K562 (cell line): ENCODE data around the gene ETV7. TPM values are rescaled to one million over a fixed set of nuclear protein-coding genes. Genes with fewer than 3 reads are reported as not detected.

Experiments used
- CBFA2T2 ChIP-seq: fragments of 450-650 bp; conservative IDR thresholded peaks from 2 replicates; pipeline ENCODE4 v1.6.1; 2017; ENCODE audit warnings: mild to moderate bottlenecking
- DMBX1 ChIP-seq: fragments of 250-450 bp; sonication (Bioruptor Pico); IDR thresholded peaks from 2 replicates; pipeline ENCODE4 v1.8.0; 2022; ENCODE audit warnings: inconsistent platforms, mild to moderate bottlenecking, moderate library complexity, borderline replicate concordance
- FOXP1 ChIP-seq: sonication (generic); formaldehyde crosslinking; IDR thresholded peaks from 2 replicates; pipeline ENCODE4 v1.8.0; 2022; ENCODE audit warnings: mild to moderate bottlenecking, missing genetic modification reagents
- HEY1 ChIP-seq: fragments of 250-450 bp; sonication (Bioruptor Pico); IDR thresholded peaks from 2 replicates; pipeline ENCODE4 v1.5.0; 2020; ENCODE audit warnings: mild to moderate bottlenecking, moderate library complexity, borderline replicate concordance
- LEF1 ChIP-seq: fragments of 450-650 bp; IDR thresholded peaks from 2 replicates; pipeline ENCODE4 v1.6.1; 2016; ENCODE audit warnings: mild to moderate bottlenecking
- NFATC3 ChIP-seq: fragments of 450-650 bp; IDR thresholded peaks from 2 replicates; pipeline ENCODE4 v1.6.1; 2017; ENCODE audit warnings: mild to moderate bottlenecking
- NR3C1 ChIP-seq: sonication (generic); formaldehyde crosslinking; IDR thresholded peaks from 2 replicates; pipeline ENCODE4 v1.8.1; 2022; ENCODE audit warnings: missing genetic modification reagents
- SRSF7 ChIP-seq: fragments of 200-400 bp; formaldehyde crosslinking; optimal IDR thresholded peaks from 2 replicates; pipeline ENCODE3; 2017; ENCODE audit warnings: mild to moderate bottlenecking, low read depth, low read length
- ZFPM2 ChIP-seq: fragments of 250-450 bp; sonication (Bioruptor Pico); IDR thresholded peaks from 2 replicates; pipeline ENCODE4 v1.5.1; 2022; ENCODE audit warnings: mild to moderate bottlenecking
- ZSCAN29 ChIP-seq: fragments of 450-650 bp; IDR thresholded peaks from 2 replicates; pipeline ENCODE4 v1.6.1; 2017
- polyA plus RNA-seq, 8 experiments: library from polyadenylated mRNA; depleted of rRNA in 4 of 8; stranded (reverse) in 5 of 8; unstranded in 3 of 8; fragments of >200 nt; fragmentation: Nextera tagmentation in 2 of 8; fragmentation: Illumina TruSeq in 1 of 8; extraction: Ambion mirVana in 2 of 8; extraction: Trizol in 1 of 8; gene quantifications; 2 replicates each; pipeline versions ENCODE4 v1.2.1 to v1.2.3, GENCODE V29; 2011 to 2014; ENCODE audit warnings: inconsistent platforms in 1 of 8, missing spikeins in 1 of 8
- total RNA-seq, 7 experiments: library from RNA; depleted of rRNA in 6 of 7; stranded (reverse); fragments of >200 nt in 6 of 7; fragmentation: Illumina TruSeq in 2 of 7; extraction: Trizol in 2 of 7; gene quantifications; 2 replicates each; pipeline versions ENCODE4 v1.2.1 to v1.2.3, GENCODE V29; 2011 to 2021; ENCODE audit warnings: low replicate concordance in 1 of 7
- TF ChIP-seq, protein P1 (sequence below), 2 experiments: fragments of 450-650 bp; IDR thresholded peaks; 2 replicates each; pipeline ENCODE4 v1.6.1; 2016; ENCODE audit warnings: mild to moderate bottlenecking in 2 of 2, borderline replicate concordance in 1 of 2, low read depth in 1 of 2, moderate library complexity in 1 of 2
- TF ChIP-seq, protein P2 (sequence below): sonication (generic); formaldehyde crosslinking; IDR thresholded peaks from 2 replicates; pipeline ENCODE4 v1.8.1; 2022; ENCODE audit warnings: missing genetic modification reagents
- TF ChIP-seq, protein P3 (sequence below): fragments of 450-650 bp; formaldehyde crosslinking; IDR thresholded peaks from 2 replicates; pipeline ENCODE4 v1.4.0; 2022; ENCODE audit warnings: missing genetic modification characterization
- TF ChIP-seq, protein P4 (sequence below): sonication (generic); formaldehyde crosslinking; IDR thresholded peaks from 2 replicates; pipeline ENCODE4 v1.8.0; 2022; ENCODE audit warnings: mild to moderate bottlenecking, missing genetic modification reagents
- TF ChIP-seq, protein P5 (sequence below): fragments of 250-450 bp; sonication (Bioruptor Pico); IDR thresholded peaks from 2 replicates; pipeline ENCODE4 v1.8.0; 2022; ENCODE audit warnings: inconsistent platforms, mild to moderate bottlenecking, moderate library complexity, borderline replicate concordance

ETV7 gene
- total and polyA plus RNA-seq, 9 of the 15 experiments (the other 6 are each of a cell fraction or from before 2014, with no cell fraction given) = 0.07 to 0.22 (median 0.14) TPM; not detected in 3

DNA sequence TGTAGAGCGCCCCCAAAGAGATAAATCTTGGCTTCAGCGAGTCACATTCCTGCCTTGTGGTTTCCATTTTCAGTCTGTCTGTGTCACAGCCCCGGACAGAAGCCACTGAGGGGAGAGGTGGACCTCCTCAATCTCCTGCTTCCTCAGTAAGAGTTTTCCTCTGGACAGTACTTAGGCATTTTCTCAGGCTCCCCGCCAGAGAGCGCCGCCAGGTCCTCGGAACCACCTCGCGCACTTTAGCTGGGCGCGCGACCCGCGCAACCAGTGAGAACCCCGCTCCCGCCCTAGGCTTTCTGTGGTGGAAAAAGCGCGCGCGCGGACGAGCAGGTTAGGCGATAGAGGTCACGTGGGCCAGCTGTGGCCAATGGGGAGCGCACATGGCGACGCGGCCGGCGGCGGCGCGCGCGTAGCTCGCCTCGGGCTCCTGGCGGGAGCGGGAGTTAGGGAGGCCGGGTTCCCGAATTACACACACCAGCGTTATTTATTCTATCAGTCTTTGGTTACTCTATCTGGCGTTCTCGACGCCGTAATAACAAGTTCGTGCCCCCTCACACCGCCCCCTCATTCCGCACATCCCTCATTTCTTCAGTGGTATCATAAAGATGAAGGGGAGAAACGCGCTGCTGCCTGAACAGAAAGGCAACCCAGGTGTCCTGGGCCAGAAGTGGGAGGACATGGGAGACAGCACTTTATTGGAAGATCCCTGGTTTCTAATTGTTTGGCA lies 35.8 kb upstream of the ETV7 start (continued):
- no peak for TF ChIP-seq ZSCAN29
- 0 out of 2 replicates have a peak, but pooled peaks have one; percentile 76 for TF ChIP-seq FOXP1 (CRISPR knock-in tag)
- TF ChIP-seq, protein P1, sequence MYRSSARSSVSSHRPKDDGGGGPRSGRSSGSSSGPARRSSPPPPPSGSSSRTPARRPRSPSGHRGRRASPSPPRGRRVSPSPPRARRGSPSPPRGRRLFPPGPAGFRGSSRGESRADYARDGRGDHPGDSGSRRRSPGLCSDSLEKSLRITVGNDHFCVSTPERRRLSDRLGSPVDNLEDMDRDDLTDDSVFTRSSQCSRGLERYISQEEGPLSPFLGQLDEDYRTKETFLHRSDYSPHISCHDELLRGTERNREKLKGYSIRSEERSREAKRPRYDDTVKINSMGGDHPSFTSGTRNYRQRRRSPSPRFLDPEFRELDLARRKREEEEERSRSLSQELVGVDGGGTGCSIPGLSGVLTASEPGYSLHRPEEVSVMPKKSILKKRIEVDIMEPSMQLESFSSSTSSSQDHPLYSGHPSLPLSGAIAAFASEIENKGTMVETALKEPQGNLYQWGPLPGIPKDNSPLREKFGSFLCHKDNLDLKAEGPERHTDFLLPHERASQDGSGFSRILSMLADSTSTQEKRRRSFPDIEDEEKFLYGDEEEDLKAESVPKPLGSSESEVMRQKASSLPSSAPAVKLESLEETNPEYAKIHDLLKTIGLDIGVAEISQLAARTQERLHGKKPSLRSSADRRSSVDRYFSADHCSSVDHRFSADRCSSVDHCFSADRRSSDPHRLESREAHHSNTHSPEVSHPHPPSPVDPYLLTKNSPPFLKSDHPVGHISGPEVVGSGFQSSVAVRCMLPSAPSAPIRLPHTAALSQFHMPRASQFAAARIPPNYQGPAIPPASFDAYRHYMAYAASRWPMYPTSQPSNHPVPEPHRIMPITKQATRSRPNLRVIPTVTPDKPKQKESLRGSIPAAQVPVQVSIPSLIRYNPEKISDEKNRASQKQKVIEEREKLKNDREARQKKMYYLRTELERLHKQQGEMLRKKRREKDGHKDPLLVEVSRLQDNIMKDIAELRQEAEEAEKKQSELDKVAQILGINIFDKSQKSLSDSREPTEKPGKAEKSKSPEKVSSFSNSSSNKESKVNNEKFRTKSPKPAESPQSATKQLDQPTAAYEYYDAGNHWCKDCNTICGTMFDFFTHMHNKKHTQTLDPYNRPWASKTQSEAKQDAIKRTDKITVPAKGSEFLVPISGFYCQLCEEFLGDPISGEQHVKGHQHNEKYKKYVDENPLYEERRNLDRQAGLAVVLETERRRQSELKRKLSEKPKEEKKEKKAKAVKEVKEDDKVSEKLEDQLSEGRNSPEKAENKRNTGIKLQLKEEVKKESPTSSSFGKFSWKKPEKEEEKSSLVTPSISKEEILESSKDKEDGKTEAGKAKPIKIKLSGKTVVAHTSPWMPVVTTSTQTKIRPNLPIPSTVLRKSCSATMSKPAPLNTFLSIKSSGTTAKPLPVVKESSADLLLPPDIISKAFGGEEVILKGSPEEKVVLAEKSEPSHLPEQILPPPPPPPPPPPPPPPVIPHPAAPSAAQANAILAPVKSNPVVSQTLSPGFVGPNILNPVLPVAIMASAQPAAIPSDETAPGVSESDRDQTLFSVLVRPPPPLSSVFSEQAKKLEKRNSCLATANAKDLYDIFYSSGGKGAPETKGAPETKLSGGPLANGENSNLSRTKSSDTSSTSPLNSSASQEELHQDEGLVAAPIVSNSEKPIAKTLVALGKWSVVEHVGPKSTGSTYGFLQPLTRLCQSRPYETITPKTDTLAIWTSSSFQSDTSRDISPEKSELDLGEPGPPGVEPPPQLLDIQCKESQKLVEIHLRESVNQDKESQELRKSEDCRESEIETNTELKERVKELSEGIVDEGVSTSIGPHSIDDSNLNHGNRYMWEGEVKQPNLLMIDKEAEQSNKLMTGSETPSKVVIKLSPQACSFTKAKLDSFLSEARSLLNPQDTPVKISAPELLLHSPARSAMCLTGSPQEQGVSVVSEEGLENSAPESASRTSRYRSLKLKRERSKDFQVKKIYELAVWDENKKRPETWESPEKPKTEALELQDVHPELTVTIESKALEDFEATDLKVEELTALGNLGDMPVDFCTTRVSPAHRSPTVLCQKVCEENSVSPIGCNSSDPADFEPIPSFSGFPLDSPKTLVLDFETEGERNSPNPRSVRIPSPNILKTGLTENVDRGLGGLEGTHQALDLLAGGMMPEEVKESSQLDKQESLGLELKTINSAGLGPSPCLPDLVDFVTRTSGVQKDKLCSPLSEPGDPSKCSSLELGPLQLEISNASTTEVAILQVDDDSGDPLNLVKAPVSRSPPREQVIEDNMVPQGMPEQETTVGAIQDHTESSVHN (IDR thresholded peaks at IDR 0.05; ENCODE audit: borderline replicate concordance in 1 of 2, low read depth in 1 of 2) = no peak
- TF ChIP-seq NR3C1 = no peak
- TF ChIP-seq, protein P2, sequence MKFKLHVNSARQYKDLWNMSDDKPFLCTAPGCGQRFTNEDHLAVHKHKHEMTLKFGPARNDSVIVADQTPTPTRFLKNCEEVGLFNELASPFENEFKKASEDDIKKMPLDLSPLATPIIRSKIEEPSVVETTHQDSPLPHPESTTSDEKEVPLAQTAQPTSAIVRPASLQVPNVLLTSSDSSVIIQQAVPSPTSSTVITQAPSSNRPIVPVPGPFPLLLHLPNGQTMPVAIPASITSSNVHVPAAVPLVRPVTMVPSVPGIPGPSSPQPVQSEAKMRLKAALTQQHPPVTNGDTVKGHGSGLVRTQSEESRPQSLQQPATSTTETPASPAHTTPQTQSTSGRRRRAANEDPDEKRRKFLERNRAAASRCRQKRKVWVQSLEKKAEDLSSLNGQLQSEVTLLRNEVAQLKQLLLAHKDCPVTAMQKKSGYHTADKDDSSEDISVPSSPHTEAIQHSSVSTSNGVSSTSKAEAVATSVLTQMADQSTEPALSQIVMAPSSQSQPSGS (CRISPR knock-in tag) = no peak
- TF ChIP-seq HEY1 (CRISPR knock-in tag) = no peak; the same call in 1 of the 2 replicates
- TF ChIP-seq CBFA2T2 = peak; percentile 90
- TF ChIP-seq, protein P3, sequence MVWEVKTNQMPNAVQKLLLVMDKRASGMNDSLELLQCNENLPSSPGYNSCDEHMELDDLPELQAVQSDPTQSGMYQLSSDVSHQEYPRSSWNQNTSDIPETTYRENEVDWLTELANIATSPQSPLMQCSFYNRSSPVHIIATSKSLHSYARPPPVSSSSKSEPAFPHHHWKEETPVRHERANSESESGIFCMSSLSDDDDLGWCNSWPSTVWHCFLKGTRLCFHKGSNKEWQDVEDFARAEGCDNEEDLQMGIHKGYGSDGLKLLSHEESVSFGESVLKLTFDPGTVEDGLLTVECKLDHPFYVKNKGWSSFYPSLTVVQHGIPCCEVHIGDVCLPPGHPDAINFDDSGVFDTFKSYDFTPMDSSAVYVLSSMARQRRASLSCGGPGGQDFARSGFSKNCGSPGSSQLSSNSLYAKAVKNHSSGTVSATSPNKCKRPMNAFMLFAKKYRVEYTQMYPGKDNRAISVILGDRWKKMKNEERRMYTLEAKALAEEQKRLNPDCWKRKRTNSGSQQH (CRISPR knock-in tag) = no peak
- TF ChIP-seq NFATC3 = no peak
- peak; percentile 86 for TF ChIP-seq DMBX1
- TF ChIP-seq ZFPM2 (CRISPR knock-in tag) = no peak
- TF ChIP-seq LEF1 = no peak
- TF ChIP-seq SRSF7 = no peak
- TF ChIP-seq, protein P4, sequence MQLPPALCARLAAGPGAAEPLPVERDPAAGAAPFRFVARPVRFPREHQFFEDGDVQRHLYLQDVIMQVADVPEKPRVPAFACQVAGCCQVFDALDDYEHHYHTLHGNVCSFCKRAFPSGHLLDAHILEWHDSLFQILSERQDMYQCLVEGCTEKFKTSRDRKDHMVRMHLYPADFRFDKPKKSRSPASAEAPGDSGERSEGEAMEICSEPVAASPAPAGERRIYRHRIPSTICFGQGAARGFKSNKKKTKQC = peak; percentile 40; the same call in 1 of the 2 replicates
- TF ChIP-seq, protein P5, sequence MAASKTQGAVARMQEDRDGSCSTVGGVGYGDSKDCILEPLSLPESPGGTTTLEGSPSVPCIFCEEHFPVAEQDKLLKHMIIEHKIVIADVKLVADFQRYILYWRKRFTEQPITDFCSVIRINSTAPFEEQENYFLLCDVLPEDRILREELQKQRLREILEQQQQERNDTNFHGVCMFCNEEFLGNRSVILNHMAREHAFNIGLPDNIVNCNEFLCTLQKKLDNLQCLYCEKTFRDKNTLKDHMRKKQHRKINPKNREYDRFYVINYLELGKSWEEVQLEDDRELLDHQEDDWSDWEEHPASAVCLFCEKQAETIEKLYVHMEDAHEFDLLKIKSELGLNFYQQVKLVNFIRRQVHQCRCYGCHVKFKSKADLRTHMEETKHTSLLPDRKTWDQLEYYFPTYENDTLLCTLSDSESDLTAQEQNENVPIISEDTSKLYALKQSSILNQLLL (CRISPR knock-in tag) = no peak
